AG04449 (cell line): ENCODE results near the gene TRIM38.

Experiments used
- CTCF ChIA-PET: fragments of 350-600 bp; formaldehyde crosslinking; extraction: SDS; loops from one replicate; lab custom pipeline; 2021; ENCODE audit warnings: antibody characterized with exemption; lab: Yijun Ruan, JAX
- POLR2A ChIA-PET: fragments of 400-600, 350-600 bp; formaldehyde crosslinking; extraction: SDS; loops from one replicate; lab custom pipeline; 2020; ENCODE audit warnings: antibody characterized with exemption, inconsistent platforms; lab: Yijun Ruan, JAX
- DNase-seq: peaks from one replicate; pipeline ENCODE4 v3.0.0-alpha.2; 2010; ENCODE audit warnings: low read depth, low spot score
- H3K4me3 ChIP-seq: 2 replicates; pipeline ENCODE4 v1.5.1; 2011; ENCODE audit warnings: low read depth, mild to moderate bottlenecking, control low read depth, low read length
- TF ChIP-seq, protein P1 (sequence below): IDR thresholded peaks from one replicate; pipeline ENCODE4 v1.5.1; 2011; ENCODE audit warnings: mild to moderate bottlenecking, moderate library complexity, low read length, control low read depth, inconsistent platforms; ENCODE audit not compliant: insufficient read depth; ENCODE audit errors: missing control alignments

TRIM38 gene, protein sequence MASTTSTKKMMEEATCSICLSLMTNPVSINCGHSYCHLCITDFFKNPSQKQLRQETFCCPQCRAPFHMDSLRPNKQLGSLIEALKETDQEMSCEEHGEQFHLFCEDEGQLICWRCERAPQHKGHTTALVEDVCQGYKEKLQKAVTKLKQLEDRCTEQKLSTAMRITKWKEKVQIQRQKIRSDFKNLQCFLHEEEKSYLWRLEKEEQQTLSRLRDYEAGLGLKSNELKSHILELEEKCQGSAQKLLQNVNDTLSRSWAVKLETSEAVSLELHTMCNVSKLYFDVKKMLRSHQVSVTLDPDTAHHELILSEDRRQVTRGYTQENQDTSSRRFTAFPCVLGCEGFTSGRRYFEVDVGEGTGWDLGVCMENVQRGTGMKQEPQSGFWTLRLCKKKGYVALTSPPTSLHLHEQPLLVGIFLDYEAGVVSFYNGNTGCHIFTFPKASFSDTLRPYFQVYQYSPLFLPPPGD

DNA sequence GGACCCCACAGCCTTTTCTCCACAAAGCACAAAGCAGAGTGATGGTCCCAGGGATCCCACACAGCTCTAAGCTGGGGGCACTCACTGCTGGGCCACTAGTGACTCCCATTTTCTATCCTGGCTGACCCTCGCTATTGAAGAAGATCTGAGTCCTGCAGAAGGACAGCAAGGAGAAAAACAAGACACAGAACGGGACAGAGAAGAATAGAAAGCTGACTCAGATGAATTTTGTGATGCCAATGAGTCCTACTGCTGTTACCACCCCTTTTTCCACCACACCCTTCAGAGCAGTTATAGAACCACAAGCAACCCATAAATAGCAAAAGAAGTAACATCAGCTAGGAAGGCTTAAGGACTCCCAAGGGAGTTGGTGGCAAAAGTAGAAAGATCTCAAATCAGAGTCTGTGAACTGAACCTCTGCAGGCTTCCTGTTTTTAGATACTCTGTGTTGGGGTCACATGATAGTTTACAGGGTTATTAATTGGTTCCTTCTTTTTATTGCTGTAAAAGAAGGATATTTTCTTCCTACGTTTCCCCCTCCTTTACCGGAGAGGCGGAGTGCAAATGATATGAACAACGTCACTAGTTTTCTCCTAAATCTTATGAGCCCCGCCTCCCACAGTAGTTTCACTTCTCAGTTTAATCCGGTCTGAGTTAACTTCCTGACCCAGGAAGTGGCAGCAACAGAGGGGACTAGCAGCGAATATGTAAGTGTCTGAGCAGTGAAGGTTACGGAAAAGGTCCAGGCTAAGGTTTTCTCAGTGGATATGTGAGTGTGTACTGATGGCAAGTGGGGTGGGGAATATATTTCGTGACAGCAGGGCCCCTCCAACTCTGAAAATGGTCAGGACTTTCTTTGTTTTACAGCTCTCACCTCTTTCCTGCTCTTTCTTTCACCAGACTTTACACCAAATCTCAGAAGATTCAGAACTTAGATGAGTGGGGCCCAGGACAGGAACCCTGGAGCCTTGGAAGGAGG lies at the start of gene TRIM38:
Gene TRIM38, plus strand, starts transcription at position 654 of the 979 bp plus-strand sequence. CDS start 3,721 bp downstream, outside the sequence.
- ChIA-PET POLR2A (interaction anchor here (1.2 kb wide), 1 partner anchor 30 kb away, joined by 5 read pairs; no protein-coding TSS in a partner anchor), CTCF (interaction anchor here (0.8 to 2.6 kb wide), 5 partner anchors 10 to 58 kb away, joined by 3 to 14 read pairs (median 6); no protein-coding TSS in a partner anchor)
- H3K4me3 ChIP-seq, result peak within 1 kb of the TSS; percentile 65
- DNase-seq, result peak; percentile 74
- TF ChIP-seq, protein P1, sequence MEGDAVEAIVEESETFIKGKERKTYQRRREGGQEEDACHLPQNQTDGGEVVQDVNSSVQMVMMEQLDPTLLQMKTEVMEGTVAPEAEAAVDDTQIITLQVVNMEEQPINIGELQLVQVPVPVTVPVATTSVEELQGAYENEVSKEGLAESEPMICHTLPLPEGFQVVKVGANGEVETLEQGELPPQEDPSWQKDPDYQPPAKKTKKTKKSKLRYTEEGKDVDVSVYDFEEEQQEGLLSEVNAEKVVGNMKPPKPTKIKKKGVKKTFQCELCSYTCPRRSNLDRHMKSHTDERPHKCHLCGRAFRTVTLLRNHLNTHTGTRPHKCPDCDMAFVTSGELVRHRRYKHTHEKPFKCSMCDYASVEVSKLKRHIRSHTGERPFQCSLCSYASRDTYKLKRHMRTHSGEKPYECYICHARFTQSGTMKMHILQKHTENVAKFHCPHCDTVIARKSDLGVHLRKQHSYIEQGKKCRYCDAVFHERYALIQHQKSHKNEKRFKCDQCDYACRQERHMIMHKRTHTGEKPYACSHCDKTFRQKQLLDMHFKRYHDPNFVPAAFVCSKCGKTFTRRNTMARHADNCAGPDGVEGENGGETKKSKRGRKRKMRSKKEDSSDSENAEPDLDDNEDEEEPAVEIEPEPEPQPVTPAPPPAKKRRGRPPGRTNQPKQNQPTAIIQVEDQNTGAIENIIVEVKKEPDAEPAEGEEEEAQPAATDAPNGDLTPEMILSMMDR, result no peak

DNA sequence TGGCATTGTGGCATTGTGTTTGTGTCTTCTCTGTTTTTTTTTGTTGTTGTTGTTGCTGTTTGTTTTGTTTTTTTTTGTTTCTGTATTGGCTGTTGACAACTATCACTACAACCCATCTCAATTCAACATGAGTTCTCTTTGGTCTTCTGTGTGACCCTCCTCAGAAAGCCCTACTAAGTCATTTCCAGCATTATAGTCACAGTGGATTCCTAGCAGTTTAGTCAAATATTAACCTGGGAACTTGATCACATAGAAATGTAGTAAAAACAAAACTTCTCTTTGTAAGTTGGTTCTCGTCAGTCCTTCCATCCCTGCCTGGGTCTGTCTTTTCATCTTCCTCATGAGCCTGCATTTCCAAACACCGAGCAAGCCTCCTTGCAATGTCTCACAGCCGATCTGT lies 48.9 kb upstream of the TRIM38 start:
- no peak overlapping the region for H3K4me3 ChIP-seq
- ChIA-PET CTCF (no interaction called here), POLR2A (no interaction called here)
- no peak for DNase-seq
- TF ChIP-seq, protein P1, result no peak

DNA sequence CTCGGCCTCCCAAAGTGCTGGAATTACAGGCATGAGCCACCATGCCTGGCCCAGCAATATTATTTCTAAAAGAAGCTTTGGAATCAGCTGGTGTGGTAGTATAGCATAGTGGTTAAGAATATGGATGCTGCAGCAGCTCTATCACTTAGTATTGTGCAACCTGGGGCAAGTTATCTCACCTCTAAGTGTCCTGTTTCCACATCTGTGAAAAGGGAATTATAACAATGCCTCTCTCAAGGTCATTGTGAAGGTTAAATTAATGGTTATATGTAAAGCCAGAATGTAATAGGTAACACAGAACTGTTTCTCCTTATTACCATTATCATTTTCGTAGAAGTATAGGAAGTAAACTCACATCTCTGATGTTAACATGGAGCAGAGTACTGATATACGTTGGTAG lies 46.3 kb upstream of the TRIM38 start:
- CTCF ChIA-PET, result no interaction called here
- TF ChIP-seq, protein P1, result no peak
- DNase-seq, result no peak
- POLR2A ChIA-PET, result no interaction called here
- H3K4me3 ChIP-seq, result no peak overlapping the region

DNA sequence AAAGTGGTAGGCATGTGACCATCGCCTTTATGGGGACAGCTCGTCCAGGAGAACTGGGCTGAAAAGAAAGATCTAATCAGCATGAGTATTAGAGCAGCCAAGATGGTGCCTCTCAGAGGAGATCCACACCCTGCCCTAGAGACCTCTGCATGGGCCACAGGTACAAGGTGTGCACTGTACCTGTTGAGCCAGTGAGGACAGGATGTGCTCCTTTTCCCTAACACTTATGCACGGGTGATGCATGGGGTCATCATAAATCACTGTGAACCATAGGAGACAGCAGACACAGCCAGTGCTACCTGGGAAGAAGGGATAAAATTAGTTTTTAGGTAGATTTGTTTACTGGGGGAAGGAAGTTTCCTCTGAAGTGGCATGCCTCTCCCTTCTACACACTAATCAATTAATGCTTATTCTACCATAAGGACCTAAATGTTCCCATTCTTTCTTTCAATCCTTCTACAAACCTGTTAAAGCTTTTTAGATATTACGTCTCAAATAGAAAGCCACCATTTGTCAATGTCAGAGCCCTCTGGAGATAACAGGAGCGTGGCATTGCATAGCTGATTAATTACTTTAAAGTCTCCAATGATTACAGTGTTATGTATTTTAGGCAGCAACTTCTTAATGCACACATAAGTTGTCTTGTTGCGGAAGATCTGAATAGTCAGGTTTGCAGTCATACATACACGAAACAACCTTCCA lies 45.7 kb upstream of the TRIM38 start:
- CTCF ChIA-PET, result no interaction called here
- POLR2A ChIA-PET, result no interaction called here
- no peak overlapping the region for H3K4me3 ChIP-seq
- TF ChIP-seq, protein P1, result no peak
- no peak for DNase-seq

DNA sequence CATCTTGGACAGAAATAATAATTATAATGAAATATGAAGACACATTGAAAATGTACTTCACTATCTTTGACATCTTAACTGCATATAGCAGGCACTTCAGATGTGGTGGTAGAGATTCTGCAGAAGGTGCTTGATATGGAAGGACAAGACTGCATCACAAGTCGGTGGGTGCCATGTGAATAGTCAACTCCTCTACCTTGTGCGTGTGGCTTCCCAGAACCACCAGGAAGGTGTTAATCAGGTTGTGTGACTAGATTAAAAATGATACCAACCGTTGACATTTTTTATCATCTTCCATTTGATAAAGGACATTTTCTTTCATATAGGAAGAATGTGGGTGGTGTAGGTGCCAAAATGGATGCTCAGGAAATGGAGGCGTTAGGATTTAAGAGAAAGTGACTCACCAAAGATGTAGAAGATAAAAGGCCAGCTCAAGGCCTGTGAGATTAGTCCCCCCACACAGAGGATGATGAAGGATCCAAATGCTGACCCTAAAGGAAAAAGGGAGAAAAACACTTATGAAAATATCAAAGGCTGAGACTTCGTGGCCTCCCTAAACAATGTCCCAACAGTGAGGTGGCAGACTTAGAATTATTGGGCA lies 44.4 kb upstream of the TRIM38 start:
- CTCF ChIA-PET, result no interaction called here
- TF ChIP-seq, protein P1, result no peak
- POLR2A ChIA-PET, result no interaction called here
- DNase-seq, result no peak
- H3K4me3 ChIP-seq, result no peak overlapping the region
